Vagina (tissue), 2 donors: Measurements from ENCODE around the gene GCNT1. TPM values are rescaled to one million over a fixed set of nuclear protein-coding genes. Genes with fewer than 3 reads are reported as not detected.
"Not testable (repeated sequence)": the region's sequence is repeated elsewhere in the genome, so short reads cannot be mapped to it uniquely, and the experiment has no call there.

Experiments
- DNase-seq, 2 donors: peaks; one replicate each; pipeline ENCODE4 v3.0.0-alpha.2; 2017; ENCODE audit errors: extremely low spot score in 2 of 2
- H3K27ac ChIP-seq: fragments of 200-600 bp; sonication (generic); one replicate; pipeline ENCODE4 v1.5.1; 2019
- H3K27me3 ChIP-seq: fragments of 200-600 bp; sonication (generic); one replicate; pipeline ENCODE4 v1.5.1; 2019
- H3K36me3 ChIP-seq, 2 donors: fragments of 200-600 bp; sonication (generic); one replicate each; pipeline ENCODE4 v1.5.1; 2017 to 2019
- H3K4me1 ChIP-seq: fragments of 200-600 bp; sonication (generic); one replicate; pipeline ENCODE4 v1.5.1; 2019
- H3K4me3 ChIP-seq, 2 donors: fragments of 200-600 bp; sonication (generic); 1 replicate in 1 of 2; 2 replicates in 1 of 2; pipeline ENCODE4 v1.5.1; 2016 to 2019
- H3K9me3 ChIP-seq: fragments of 200-600 bp; sonication (generic); one replicate; pipeline ENCODE4 v1.5.1; 2019
- POLR2A ChIP-seq, 2 donors: fragments of 450-650 bp; IDR thresholded peaks; one replicate each; pipeline ENCODE4 v1.6.1; 2017; ENCODE audit warnings: antibody characterized with exemption in 2 of 2, mild to moderate bottlenecking in 2 of 2, moderate library complexity in 2 of 2
- POLR2AphosphoS5 ChIP-seq, 2 donors: sonication (generic); formaldehyde crosslinking; IDR thresholded peaks; one replicate each; pipeline ENCODE4 v1.9.0; 2017; ENCODE audit warnings: antibody characterized with exemption in 2 of 2, mild to moderate bottlenecking in 2 of 2, low read depth in 1 of 2; ENCODE audit not compliant: insufficient read depth in 1 of 2
- intact Hi-C: fragments of 100-400 bp; cut with DNase I; formaldehyde crosslinking; loops from one replicate; pipeline ENCODE4 v1.15.1; 2023
- total RNA-seq: library from RNA; depleted of rRNA; stranded (reverse); fragments of >200 nt; gene quantifications from one replicate; pipeline ENCODE4 v1.2.3, GENCODE V29; 2016
- TF ChIP-seq, protein P1 (sequence below), 3 experiments: fragments of 450-650 bp in 2 of 3; fragments of 200-600 bp in 1 of 3; sonication (generic) in 1 of 3; IDR thresholded peaks; one replicate each; pipeline ENCODE4 v1.5.1; 2017 to 2019; ENCODE audit warnings: antibody characterized with exemption in 3 of 3, mild to moderate bottlenecking in 2 of 3, moderate library complexity in 2 of 3

Gene GCNT1
- total RNA-seq, 1 donor from 2014 or later = 8.3 TPM

DNA sequence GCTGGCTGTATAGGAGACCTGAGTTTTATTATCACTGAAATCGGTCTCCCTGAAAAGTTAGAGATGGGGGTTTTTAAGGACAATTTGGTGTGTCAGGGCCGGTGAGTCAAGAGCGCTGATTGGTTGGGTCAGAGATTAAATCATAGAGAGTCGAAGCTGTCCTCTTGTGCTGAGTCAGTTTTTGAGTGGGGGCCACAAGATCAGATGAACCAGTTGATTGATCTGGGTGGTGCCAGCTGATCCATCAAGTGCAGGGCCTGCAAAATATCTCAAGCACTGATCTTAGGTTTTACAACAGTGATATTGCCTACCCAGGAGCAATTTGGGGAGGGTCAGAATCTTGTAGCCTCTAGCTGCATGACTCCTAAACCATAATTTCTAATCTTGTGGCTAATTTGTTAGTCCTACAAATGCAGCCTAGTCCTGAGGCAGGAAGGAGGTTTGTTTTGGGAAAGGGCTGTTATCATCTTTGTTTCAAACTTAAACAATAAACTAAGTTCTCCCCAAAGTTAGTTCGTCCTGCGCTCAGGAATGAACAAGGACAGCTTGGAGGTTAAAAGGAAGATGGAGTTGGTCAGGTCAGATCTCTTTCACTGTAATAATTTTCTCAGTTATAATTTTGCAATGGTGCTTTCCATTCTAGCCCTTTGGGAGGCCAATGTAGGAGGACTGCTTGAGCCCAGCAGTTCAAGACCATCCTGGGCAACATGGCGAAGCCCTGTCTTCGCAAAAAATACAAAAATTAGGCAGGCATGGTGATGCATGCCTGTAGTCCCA, 33.1 kb upstream of the GCNT1 start:
- no peak overlapping the region for H3K27ac ChIP-seq
- H3K4me1 ChIP-seq = no peaks in the 10 kb centered on the region
- no peaks in the 10 kb centered on the region for H3K9me3 ChIP-seq
- no peak for DNase-seq
- no peaks in the 10 kb centered on the region for H3K36me3 ChIP-seq
- intact Hi-C loops = no loop called here
- H3K4me3 ChIP-seq = no peak overlapping the region
- TF ChIP-seq POLR2A (IDR thresholded peaks at IDR 0.05) (no peak), POLR2AphosphoS5 (IDR thresholded peaks at IDR 0.05; ENCODE audit: insufficient read depth in 1 of 2, low read depth in 1 of 2) (no peak)
- TF ChIP-seq, protein P1, sequence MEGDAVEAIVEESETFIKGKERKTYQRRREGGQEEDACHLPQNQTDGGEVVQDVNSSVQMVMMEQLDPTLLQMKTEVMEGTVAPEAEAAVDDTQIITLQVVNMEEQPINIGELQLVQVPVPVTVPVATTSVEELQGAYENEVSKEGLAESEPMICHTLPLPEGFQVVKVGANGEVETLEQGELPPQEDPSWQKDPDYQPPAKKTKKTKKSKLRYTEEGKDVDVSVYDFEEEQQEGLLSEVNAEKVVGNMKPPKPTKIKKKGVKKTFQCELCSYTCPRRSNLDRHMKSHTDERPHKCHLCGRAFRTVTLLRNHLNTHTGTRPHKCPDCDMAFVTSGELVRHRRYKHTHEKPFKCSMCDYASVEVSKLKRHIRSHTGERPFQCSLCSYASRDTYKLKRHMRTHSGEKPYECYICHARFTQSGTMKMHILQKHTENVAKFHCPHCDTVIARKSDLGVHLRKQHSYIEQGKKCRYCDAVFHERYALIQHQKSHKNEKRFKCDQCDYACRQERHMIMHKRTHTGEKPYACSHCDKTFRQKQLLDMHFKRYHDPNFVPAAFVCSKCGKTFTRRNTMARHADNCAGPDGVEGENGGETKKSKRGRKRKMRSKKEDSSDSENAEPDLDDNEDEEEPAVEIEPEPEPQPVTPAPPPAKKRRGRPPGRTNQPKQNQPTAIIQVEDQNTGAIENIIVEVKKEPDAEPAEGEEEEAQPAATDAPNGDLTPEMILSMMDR (IDR thresholded peaks at IDR 0.05) = no peak
- H3K27me3 ChIP-seq = no peaks in the 10 kb centered on the region

DNA sequence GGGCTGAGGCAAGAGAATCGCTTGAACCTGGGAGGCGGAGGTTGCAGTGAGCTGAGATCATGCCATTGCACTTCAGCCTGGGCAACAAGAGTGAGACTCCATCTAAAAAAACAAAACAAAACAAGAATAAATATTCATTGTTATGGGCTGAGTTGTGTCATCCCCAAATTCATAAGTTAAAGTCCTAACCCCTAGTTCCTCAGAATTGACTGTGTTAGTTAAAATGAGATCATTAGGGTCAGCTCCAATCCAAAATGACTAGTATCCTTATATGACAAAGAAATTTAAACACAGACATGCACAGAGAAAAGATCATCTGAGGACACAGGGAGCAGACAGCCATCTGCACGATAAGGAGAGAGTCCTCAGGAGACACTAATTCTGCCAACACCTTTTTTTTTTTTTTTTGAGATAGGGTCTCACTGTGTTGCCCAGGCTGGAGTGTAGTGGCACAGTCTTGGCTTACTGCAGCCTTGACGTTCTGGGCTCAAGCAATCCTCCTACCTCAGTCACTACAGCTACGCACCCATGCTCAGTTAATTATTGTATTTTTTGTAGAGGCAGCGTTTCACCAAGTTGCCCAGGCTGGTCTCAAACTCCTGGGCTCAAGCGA, 32.1 kb upstream of the GCNT1 start:
- H3K9me3 ChIP-seq = no peaks in the 10 kb centered on the region
- no peaks in the 10 kb centered on the region for H3K4me1 ChIP-seq
- TF ChIP-seq POLR2A (IDR thresholded peaks at IDR 0.05) (no peak), POLR2AphosphoS5 (IDR thresholded peaks at IDR 0.05; ENCODE audit: insufficient read depth in 1 of 2, low read depth in 1 of 2) (no peak)
- TF ChIP-seq, protein P1 (IDR thresholded peaks at IDR 0.05) = no peak
- H3K36me3 ChIP-seq = no peaks in the 10 kb centered on the region
- intact Hi-C loops = no loop called here
- DNase-seq = no peak
- H3K4me3 ChIP-seq = no peak overlapping the region
- H3K27ac ChIP-seq = no peak overlapping the region
- no peaks in the 10 kb centered on the region for H3K27me3 ChIP-seq

DNA sequence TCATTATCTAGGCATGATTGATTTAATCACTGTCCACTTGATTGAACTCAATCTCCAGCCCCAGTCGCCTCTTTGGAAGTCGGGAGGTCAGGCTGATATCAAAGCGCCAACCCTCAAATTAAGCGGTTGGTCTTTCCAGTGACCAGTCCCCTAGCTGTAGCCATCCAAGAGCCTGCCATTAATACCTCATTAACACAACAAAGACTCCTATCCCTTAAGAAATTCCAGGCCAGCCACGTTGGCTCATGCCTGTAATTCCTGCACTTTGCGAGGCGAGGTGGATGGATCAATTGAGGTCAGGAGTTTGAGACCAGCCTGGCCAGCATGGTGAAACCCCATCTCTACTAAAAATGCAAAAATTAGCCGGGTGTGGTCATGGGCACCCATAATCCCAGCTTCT, 27.4 kb upstream of the GCNT1 start:
- H3K27ac ChIP-seq = no peak overlapping the region
- no peak overlapping the region for H3K4me3 ChIP-seq
- no peaks in the 10 kb centered on the region for H3K4me1 ChIP-seq
- H3K27me3 ChIP-seq = no peaks in the 10 kb centered on the region
- no peak for DNase-seq
- intact Hi-C loops = no loop called here
- TF ChIP-seq, protein P1 (IDR thresholded peaks at IDR 0.05) = no peak
- TF ChIP-seq POLR2A (IDR thresholded peaks at IDR 0.05) (no peak), POLR2AphosphoS5 (IDR thresholded peaks at IDR 0.05; ENCODE audit: insufficient read depth in 1 of 2, low read depth in 1 of 2) (no peak)
- H3K36me3 ChIP-seq = no peaks in the 10 kb centered on the region
- no peaks in the 10 kb centered on the region for H3K9me3 ChIP-seq

DNA sequence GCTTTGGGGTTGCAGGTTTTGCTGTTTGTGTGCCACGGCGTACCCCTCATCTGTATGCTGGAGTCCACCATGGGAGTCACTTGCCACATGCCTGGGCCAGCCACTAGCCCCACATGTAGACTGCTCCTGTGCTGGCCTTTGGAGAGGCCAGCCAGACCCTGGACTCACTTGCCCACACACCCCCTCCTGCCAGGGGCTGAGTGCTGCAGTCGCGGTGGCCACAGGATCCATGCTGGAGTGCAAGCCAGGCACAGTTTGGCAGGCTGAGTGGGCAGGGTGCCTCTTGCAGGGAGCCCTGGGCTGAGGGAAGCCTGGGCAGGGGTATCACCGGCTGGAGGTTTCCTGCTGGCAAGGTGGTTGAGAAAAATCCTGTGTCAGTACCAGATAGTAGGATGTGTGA, 25.6 kb upstream of the GCNT1 start:
- Histone ChIP-seq H3K27me3 (no peaks in the 10 kb centered on the region), H3K4me3 (no peak overlapping the region), H3K4me1 (no peaks in the 10 kb centered on the region), H3K27ac (no peak overlapping the region), H3K36me3 (no peaks in the 10 kb centered on the region), H3K9me3 (no peaks in the 10 kb centered on the region)
- no peak for DNase-seq
- intact Hi-C loops = no loop called here
- TF ChIP-seq, protein P1 (IDR thresholded peaks at IDR 0.05) = no peak
- TF ChIP-seq POLR2AphosphoS5 (IDR thresholded peaks at IDR 0.05; ENCODE audit: insufficient read depth in 1 of 2, low read depth in 1 of 2) (no peak), POLR2A (IDR thresholded peaks at IDR 0.05) (no peak)

DNA sequence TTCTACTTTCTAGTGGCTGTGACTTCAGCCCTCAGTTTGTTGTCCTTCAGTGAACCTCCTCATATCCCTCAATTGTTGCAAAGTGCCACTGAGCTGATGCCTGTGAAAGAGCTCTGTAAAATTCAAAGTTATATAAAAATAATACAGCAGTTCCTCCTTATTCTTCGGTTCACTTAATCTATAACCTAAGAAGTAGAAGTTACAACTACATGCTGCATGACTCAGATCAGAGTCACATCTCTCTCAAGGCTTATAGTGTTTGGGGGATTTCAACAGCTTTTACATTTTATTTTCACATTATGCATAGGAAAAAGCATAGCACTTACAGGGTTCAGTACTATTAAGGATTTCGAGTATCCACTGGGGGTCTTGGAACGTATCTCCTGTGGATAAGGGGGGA, 25.1 kb upstream of the GCNT1 start:
- H3K27me3 ChIP-seq = no peaks in the 10 kb centered on the region
- no peaks in the 10 kb centered on the region for H3K36me3 ChIP-seq
- no peak for DNase-seq
- no peaks in the 10 kb centered on the region for H3K9me3 ChIP-seq
- H3K4me1 ChIP-seq = no peaks in the 10 kb centered on the region
- intact Hi-C loops = no loop called here
- TF ChIP-seq, protein P1 (IDR thresholded peaks at IDR 0.05) = no peak
- no peak for TF ChIP-seq POLR2AphosphoS5 (IDR thresholded peaks at IDR 0.05; ENCODE audit: insufficient read depth in 1 of 2, low read depth in 1 of 2)
- no peak for TF ChIP-seq POLR2A (IDR thresholded peaks at IDR 0.05)
- H3K27ac ChIP-seq = no peak overlapping the region
- no peak overlapping the region for H3K4me3 ChIP-seq

DNA sequence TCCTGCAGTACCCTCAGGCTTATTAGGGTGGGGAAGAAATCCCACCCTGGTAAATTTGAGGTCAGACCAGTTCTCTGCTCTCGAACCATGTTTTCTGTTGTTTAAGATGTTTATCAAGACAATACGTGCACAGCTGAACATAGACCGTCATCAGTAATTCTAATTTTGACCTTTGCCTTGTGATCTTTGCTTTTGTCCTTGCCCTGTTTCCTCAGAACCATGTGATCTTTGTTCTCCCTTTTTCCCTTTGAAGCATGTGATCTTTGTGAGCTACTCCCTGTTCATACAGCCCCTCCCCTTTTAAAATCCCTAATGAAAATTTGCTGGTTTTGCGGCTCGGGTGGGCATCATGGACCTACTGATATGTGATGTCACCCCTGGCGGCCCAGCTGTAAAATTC, 24.1 kb upstream of the GCNT1 start:
- H3K27me3 ChIP-seq, H3K4me3 ChIP-seq, intact Hi-C loops, H3K27ac ChIP-seq, DNase-seq, H3K4me1 ChIP-seq, H3K36me3 ChIP-seq, H3K9me3 ChIP-seq: not testable (repeated sequence)

DNA sequence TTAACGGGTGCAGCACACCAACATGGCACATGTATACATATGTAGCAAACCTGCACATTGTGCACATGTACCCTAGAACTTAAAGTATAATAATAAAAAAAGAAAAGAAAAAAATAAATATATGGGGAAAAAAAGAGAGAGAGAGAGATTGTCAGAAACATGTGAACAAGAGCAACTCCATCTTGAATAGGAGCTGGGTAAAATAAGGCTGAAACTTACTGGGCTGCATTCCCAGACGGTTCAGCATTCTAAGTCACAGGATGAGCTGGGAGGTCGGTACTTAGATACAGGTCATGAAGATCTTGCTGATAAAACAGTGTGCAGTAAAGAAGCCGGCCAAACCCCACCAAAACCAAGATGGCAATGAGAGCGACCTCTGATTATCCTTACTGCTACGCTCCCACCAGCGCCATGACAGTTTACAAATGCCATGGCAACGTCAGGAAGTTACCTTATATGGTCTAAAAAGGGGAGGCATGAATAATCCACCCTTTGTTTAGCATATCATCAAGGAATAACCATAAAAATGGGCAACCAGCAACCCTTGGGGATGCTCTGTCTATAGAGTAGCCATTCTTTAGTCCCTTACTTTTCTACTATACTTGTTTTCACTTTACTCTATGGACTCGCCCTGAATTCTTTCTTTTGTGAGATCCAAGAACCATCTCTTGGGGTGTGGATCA, 21.8 kb upstream of the GCNT1 start:
- intact Hi-C loops, H3K9me3 ChIP-seq: not testable (repeated sequence)

More for the DNA sequence above, 21.8 kb upstream of the GCNT1 start:
- not testable (repeated sequence) for H3K4me3 ChIP-seq, DNase-seq, H3K27ac ChIP-seq, H3K4me1 ChIP-seq, H3K36me3 ChIP-seq, H3K27me3 ChIP-seq
